Measurements from ENCODE around the gene TRIO. TPM values are rescaled to one million over a fixed set of nuclear protein-coding genes. Genes with fewer than 3 reads are reported as not detected.

The TRIO gene
- total and polyA plus RNA-seq, 10 of the 15 experiments (the other 5 are each of a cell fraction or from before 2014, with no cell fraction given), result 5.1 to 96.4 (median 44.6) TPM

DNA sequence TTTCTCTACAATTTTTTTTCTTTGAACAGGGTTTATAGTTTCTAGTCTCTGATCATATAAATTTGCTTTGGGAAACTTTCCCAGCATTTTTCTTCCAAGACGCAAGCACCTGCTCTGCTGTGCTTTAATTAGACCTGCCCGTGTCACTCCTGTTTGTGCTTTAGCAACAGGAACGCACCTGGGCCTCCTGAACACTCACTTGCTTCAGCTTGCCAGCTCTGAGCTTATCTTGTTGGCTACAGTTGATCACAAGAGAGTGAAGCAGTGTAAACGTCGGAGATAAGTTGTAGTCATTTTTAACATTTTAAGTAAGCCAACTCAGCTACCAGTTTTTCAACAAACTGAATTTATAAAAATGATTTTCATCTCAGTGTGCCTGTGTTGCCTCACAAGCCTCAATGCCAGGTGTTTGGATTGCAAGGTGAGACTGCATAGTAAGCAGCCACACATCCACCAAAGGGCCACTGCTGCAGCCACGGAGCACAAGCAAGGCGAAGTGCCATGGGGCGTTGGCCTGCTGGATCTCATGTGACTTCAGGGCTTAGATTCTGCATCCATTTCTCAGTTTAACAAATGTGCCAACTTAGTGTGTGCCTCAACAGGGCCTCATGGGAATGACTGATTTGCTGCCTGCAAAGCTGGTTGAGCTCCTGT lies 166.9 kb downstream of the TRIO start:
- POLR2A ChIA-PET, result interaction anchor here (0.7 kb wide), 1 partner anchor 14 kb away, joined by 3 read pairs; no protein-coding TSS in a partner anchor
- DNase-seq (ENCODE audit: low read depth, low spot score) (no peak), ATAC-seq (no peak), FAIRE-seq (no peak)
- intact Hi-C loops (cut with micrococcal nuclease; ENCODE audit: unreplicated experiment), result no loop called here
- 79% methylated on average over 8 of the region's 8 CpGs for WGBS (ENCODE audit: insufficient coverage, insufficient replicate concordance, low lambda C conversion rate, missing lambda C conversion rate)
- Histone ChIP-seq H3K36me3 (ENCODE audit: control insufficient read depth in 2 of 2, insufficient read depth in 2 of 2, low read length in 1 of 2) (peaks cover 24 to 29% of the 10 kb centered on the region in 2 experiments), H4K20me1 (ENCODE audit: control insufficient read depth, insufficient read depth) (no peaks in the 10 kb centered on the region), H2AFZ (ENCODE audit: control insufficient read depth, low read depth, low read length) (no peak overlapping the region), H3K4me3 (no peak overlapping the region), H3K79me2 (ENCODE audit: control insufficient read depth, insufficient read depth, low read length) (no peaks in the 10 kb centered on the region), H3K9ac (ENCODE audit: control insufficient read depth, insufficient read depth, low read length) (no peak overlapping the region), H3K27me3 (replicated peaks in 1 of 2; ENCODE audit: control insufficient read depth in 2 of 2, insufficient read depth in 2 of 2, low read length in 1 of 2) (no peaks in the 10 kb centered on the region), H3K4me1 (ENCODE audit: control insufficient read depth, insufficient read depth, low read length) (no peaks in the 10 kb centered on the region), H3K27ac (ENCODE audit: control insufficient read depth, insufficient read depth) (no peak overlapping the region), H3K9me3 (replicated peaks; ENCODE audit: control insufficient read depth, insufficient read depth, low read length) (no peaks in the 10 kb centered on the region), H3K4me2 (ENCODE audit: control insufficient read depth, insufficient read depth) (no peak overlapping the region)
- RAD21 ChIA-PET (ENCODE audit: unreplicated experiment), result no interaction called here
- CTCF ChIA-PET, result interaction anchor here (0.5 kb wide), 1 partner anchor 42 kb away, joined by 3 read pairs; no protein-coding TSS in a partner anchor
- SMC1A ChIA-PET (ENCODE audit: uncharacterized antibody, unreplicated experiment), result interaction anchor here (0.9 to 1.5 kb wide), 3 partner anchors 15 to 317 kb away, joined by 3 read pairs; no protein-coding TSS in a partner anchor
- no peak for TF ChIP-seq JUNB (IDR thresholded peaks at IDR 0.05)
- TF ChIP-seq SUZ12 (IDR thresholded peaks at IDR 0.05; ENCODE audit: unreplicated experiment), result no peak
- TF ChIP-seq MYB (IDR thresholded peaks at IDR 0.05; ENCODE audit: borderline replicate concordance, low read depth, low read length), result no peak
- no peak for TF ChIP-seq NBN (IDR thresholded peaks at IDR 0.05)
- TF ChIP-seq ESRRA (IDR thresholded peaks at IDR 0.05; ENCODE audit: low read length), result no peak
- TF ChIP-seq, protein P1, sequence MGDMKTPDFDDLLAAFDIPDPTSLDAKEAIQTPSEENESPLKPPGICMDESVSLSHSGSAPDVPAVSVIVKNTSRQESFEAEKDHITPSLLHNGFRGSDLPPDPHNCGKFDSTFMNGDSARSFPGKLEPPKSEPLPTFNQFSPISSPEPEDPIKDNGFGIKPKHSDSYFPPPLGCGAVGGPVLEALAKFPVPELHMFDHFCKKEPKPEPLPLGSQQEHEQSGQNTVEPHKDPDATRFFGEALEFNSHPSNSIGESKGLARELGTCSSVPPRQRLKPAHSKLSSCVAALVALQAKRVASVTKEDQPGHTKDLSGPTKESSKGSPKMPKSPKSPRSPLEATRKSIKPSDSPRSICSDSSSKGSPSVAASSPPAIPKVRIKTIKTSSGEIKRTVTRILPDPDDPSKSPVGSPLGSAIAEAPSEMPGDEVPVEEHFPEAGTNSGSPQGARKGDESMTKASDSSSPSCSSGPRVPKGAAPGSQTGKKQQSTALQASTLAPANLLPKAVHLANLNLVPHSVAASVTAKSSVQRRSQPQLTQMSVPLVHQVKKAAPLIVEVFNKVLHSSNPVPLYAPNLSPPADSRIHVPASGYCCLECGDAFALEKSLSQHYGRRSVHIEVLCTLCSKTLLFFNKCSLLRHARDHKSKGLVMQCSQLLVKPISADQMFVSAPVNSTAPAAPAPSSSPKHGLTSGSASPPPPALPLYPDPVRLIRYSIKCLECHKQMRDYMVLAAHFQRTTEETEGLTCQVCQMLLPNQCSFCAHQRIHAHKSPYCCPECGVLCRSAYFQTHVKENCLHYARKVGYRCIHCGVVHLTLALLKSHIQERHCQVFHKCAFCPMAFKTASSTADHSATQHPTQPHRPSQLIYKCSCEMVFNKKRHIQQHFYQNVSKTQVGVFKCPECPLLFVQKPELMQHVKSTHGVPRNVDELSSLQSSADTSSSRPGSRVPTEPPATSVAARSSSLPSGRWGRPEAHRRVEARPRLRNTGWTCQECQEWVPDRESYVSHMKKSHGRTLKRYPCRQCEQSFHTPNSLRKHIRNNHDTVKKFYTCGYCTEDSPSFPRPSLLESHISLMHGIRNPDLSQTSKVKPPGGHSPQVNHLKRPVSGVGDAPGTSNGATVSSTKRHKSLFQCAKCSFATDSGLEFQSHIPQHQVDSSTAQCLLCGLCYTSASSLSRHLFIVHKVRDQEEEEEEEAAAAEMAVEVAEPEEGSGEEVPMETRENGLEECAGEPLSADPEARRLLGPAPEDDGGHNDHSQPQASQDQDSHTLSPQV (IDR thresholded peaks at IDR 0.05), result no peak
- TF ChIP-seq, protein P2, sequence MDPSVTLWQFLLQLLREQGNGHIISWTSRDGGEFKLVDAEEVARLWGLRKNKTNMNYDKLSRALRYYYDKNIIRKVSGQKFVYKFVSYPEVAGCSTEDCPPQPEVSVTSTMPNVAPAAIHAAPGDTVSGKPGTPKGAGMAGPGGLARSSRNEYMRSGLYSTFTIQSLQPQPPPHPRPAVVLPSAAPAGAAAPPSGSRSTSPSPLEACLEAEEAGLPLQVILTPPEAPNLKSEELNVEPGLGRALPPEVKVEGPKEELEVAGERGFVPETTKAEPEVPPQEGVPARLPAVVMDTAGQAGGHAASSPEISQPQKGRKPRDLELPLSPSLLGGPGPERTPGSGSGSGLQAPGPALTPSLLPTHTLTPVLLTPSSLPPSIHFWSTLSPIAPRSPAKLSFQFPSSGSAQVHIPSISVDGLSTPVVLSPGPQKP (IDR thresholded peaks at IDR 0.05; ENCODE audit: low read depth, low read length), result no peak
- no peak for TF ChIP-seq TAF1 (IDR thresholded peaks at IDR 0.05; ENCODE audit: borderline replicate concordance, low read depth, low read length)
- TF ChIP-seq SMC3 (IDR thresholded peaks at IDR 0.05; ENCODE audit: borderline replicate concordance, low read length), result no peak
- TF ChIP-seq TCF7 (IDR thresholded peaks at IDR 0.05; ENCODE audit: borderline replicate concordance), result no peak
- no peak for TF ChIP-seq MEF2A (IDR thresholded peaks at IDR 0.05; ENCODE audit: insufficient read depth, low read depth, low read length)
- no peak for TF ChIP-seq ZNF622 (IDR thresholded peaks at IDR 0.05)
- TF ChIP-seq MEF2B (IDR thresholded peaks at IDR 0.05; ENCODE audit: partially characterized antibody, poor library complexity, severe bottlenecking), result no peak
- BruUV-seq (replicated peaks), result no TSS peak
- in situ Hi-C loops (cut with MboI), result no loop called here
